Activated CD4-positive, alpha-beta T cell treated with anti-CD3 and anti-CD28 coated beads, Interleukin-2, Interleukin-4, amounts not matched to agents 100 ng/mL and 50 ng/mL, durations not matched to agents 16 hours and 8 hours (primary cell): Measurements from ENCODE around the gene CDC45.
A peak's percentile ranks its signal among the peaks of the same experiment; 100 is the strongest.
"Not testable (repeated sequence)": the region's sequence is repeated elsewhere in the genome, so short reads cannot be mapped to it uniquely, and the experiment has no call there.

ENCODE experiments used
- DNase-seq: peaks from one replicate; pipeline ENCODE4 v3.0.0-alpha.2; 2020; ENCODE audit warnings: low spot score

CDC45 gene, protein sequence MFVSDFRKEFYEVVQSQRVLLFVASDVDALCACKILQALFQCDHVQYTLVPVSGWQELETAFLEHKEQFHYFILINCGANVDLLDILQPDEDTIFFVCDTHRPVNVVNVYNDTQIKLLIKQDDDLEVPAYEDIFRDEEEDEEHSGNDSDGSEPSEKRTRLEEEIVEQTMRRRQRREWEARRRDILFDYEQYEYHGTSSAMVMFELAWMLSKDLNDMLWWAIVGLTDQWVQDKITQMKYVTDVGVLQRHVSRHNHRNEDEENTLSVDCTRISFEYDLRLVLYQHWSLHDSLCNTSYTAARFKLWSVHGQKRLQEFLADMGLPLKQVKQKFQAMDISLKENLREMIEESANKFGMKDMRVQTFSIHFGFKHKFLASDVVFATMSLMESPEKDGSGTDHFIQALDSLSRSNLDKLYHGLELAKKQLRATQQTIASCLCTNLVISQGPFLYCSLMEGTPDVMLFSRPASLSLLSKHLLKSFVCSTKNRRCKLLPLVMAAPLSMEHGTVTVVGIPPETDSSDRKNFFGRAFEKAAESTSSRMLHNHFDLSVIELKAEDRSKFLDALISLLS

DNA sequence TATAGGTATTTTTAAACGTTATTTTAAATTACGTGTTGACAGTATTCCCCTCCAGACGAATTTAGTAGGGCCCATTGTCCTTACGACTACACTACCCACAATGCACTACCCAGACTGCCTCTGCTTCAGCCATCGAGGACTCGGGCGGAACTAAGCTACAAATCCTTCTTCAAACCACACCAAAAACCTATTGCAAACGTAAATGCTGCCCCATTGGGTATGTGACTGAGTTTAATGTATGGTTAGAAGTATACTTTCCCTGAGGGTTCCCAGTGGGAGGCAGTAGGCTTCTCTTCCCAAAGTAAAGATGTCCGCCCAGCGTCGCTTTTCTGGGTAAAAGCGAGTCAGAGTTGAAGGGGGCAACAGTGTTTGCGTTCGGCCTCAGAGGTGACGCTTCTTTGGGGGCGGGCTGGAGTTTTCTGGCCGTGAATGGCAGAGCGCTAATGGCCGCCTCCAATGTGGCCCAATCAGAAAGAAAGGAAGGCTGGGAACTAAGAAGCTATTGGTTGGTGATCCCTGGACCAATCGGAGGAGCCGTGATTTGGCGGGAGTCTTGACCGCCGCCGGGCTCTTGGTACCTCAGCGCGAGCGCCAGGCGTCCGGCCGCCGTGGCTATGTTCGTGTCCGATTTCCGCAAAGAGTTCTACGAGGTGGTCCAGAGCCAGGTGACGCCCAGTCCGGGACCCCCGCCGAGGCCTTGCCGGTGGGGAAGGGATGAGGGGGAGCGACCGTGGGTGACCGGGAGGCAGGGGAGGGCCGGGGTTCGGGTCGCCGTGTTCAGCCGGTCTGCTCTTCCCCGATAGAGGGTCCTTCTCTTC lies at the start of gene CDC45:
CDC45 (plus strand) TSS at position 566 of the 818 bp plus-strand sequence; CDS start at position 615, 49 bp downstream.
- peak; percentile 98 for DNase-seq

DNA sequence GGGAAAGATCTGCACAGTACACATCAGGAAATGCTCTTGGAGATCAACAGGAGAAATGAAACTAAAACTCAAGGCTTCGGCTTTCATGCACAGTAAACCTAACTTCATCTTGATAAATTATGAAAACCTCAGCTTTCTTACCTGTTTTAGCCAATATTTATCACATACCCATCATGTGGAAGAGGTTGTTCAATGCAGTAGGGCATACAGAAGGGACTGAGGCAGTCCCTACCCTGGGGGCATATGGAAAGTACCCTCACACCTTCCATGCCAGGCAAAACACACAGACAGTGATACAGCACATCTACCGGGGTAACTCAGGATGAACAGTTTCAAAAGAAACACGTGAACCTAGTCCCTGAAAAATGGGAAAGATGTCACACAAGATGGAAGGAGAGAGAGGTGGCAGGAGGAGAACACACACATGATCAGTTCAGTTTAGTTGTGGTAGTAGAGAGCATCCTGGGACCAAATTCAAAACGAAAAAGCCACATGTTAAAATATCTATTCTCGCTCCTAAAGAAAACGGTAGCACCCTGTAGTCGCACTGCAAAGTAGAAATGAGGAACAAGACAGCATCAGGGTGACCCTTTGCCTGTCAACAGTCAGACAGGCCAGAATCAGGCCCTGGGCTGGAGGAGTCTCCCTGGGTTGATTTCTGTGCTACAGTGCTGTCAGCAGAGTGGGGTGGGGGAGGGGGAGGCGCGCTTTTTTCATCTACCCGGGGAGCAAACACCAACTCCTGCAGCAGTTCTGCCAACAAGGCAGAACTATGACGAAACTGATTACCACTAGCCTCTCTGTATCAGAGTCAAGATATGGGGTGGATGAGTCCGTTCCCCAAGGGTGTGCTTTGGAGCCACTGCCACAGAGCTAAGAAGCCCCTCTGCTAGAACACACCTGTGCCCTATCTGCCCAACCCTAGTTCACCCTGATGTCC lies 49.5 kb upstream of the CDC45 start:
- DNase-seq, result peak; percentile 47

DNA sequence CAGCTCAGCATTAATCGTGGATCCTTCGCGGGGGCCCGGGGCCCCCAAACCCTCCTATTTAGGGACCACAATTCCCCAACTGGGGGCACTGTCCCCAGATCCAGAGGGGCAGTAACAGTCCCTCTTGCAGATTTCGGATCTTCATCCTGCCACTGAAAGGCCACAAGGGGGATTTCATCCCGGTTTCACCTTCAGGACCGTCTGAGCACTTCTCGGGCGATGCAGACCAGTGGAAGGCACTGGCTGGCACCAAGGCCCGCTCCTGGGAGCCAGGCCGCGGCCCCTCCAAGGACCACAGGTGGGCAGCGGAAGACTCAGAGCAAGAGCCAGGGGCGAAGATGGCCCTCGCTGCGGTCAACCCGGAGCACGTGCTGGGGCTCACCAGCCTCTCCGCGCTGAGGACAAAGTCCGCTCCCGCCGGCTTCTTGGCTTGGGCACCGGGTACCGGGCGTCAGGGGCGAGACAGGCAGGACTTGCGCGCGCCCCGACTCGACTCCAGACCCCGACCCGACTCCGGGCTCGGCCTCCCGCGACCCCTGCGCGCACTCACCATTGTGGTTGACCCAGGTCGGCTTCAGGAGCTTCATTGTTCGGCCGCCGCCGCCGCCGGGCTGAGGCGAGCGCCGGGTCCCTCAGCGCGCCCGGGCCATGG lies 48.7 kb upstream of the CDC45 start:
- DNase-seq, result no peak

DNA sequence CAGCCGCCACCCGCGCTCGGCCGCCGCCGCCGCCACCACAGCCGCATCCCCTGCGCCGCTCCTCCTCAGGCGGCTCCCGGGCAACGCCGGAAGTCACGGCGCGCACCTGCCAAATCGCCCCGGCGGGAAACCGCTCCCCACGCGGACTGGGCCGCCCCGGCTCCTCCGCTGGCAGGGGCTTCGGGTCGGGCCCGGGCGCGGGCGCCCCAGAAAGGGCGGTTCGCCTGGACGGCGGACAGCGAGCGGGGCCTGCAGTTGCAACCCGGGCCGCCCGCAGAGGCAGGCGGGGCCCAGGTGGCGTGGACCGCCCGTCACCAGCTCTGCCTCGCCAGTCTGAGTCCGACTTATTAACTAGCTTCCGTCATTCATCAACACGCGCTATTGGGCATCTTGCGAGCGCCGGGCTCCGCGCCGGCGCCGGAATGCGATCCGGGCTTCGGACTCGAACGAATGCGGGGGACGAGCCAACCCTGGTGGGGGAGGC lies 48.0 kb upstream of the CDC45 start, which contains the start of gene HIRA:
HIRA (minus strand) TSS at position 85 of the 484 bp plus-strand sequence. CDS start 257 bp downstream, outside the sequence.
- DNase-seq, result peak; percentile 82

DNA sequence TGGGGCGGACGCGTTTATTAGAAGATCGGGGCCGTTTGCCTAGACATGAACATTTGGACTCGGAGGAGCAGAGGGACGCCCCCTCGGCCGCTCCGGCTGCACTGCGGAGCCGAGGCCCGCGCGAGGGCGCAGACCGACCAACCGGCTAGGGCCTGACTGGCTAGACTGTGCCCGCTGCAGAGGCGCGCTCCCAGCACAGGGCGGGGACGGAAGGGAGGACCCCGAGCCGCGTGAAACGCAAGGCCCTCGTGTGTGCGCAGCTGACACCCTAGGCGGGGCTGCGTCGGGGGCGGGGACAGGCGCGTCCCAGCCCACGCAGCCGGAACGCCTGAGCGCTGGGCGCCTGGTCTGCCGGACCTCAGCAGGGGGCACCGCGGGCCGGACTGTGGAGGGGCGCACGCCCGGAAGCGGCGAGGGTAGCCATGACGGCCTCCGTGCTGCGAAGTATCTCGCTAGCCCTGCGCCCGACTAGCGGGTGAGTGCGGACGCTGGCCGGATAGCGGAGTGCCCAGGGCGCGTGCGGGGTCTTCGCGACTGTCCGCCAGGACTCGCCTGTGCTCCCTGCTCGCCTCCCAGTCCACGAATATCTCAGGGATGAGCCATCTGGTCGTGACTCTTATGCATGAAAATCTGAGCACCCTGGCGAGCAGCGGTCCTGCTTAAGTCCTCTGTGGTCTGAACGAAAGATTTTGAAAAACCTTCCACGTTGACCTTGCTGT lies 47.4 kb upstream of the CDC45 start, which contains the start of gene MRPL40:
MRPL40 (plus strand) TSS at position 413 of the 719 bp plus-strand sequence; CDS start at position 423, 10 bp downstream.
- peak; percentile 95 for DNase-seq

DNA sequence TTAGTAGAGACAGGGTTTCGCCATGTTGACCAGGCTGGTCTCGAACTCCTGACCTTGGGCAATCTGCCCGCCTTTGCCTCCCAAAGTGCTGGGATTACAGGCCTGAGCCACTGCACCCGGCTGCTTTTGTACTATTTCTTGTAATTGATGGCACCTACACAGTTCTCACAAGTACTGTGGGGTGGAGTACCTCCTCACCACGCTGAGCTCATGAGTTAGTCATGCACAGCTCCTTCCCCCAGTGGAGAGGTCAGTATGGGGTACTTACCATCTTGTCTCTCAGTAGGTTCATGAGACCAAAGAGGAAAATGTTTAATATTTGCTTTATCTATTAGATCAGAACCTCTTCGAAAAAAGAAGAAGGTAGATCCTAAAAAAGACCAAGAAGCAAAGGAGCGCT lies 45.3 kb upstream of the CDC45 start:
- no peak for DNase-seq

DNA sequence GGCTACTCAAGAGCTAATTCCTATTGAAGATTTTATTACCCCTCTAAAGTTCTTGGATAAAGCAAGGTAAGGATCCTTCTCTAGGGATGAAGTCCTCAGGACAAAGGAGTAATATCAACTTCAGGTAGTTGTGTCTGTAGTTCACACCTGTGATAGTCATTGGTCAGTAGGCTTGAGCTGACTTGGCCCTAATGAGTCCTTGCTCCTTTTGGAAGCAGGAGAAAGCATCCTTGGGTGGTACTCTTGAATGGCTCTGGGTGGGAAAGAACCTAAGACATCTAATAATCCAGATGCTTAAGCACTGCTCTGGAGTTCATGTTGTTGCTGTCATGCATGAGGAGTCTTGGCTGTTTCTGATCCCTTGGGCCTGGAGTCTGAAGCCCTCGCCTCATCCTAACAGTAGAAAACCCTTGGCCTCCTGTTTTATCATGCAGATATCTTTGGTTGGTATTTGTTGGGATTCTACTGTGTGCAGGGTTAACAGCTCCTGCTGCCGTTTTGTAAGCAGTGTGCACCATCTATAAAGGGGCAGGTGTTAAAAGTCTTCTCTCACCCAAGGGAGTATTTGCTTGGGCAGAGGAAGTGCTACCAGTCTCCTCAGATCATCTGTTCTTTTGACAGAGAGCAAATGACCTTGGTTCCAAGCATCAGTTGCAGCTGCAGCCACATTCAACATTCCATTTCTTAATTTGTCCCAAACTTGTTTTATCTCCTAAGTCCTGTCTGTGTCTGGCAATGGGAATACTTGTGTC lies 44.7 kb upstream of the CDC45 start:
- no peak for DNase-seq

DNA sequence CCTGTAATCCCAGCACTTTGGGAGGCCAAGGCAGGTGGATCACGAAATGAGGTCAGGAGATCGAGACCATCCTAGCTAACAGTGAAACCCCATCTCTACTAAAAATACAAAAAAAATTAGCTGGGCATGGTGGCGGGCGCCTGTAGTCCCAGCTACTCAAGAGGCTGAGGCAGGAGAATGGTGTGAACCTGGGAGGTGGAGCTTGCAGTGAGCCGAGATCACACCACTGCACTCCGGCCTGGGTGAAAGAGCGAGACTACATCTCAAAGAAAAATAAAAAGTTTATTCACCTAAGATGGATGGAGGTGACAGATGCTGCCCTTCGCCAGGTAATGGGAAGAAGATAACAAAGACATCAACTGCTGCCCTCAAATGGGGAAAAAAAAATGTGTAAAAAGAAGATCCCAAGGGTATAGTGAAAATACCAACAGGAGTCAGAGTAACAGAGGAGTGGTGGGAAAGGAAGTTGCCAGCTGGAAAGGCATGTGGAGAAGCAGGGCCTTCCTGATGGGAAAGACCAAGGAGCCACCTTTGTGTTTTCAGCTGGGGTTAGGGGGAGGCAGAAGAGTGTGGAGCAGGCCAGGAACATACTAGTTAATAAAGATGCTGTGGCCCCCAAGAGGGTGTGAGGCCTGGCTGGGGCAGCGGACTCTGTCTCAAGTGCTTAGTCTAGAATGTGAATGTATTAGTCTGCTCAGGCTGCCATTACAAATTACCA lies 43.1 kb upstream of the CDC45 start:
- not testable (repeated sequence) for DNase-seq

DNA sequence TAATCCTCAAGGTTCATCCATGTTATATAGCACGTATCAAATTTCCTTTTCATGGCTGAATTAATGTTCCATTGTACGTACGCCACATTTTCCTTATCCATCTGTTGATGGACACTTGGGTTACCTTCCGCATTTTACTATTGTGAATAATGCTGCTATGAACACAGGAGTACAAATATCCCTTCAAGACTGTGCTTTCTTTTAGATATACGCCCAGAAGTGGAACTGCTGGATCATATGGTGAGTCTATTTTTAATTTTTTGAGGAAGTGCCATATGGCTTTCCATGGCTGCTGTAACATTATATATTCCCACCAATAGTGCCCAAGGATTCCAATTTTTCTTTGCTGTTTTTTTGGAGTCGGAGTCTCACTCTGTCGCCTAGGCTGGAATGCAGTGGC lies 41.4 kb upstream of the CDC45 start:
- no peak for DNase-seq

DNA sequence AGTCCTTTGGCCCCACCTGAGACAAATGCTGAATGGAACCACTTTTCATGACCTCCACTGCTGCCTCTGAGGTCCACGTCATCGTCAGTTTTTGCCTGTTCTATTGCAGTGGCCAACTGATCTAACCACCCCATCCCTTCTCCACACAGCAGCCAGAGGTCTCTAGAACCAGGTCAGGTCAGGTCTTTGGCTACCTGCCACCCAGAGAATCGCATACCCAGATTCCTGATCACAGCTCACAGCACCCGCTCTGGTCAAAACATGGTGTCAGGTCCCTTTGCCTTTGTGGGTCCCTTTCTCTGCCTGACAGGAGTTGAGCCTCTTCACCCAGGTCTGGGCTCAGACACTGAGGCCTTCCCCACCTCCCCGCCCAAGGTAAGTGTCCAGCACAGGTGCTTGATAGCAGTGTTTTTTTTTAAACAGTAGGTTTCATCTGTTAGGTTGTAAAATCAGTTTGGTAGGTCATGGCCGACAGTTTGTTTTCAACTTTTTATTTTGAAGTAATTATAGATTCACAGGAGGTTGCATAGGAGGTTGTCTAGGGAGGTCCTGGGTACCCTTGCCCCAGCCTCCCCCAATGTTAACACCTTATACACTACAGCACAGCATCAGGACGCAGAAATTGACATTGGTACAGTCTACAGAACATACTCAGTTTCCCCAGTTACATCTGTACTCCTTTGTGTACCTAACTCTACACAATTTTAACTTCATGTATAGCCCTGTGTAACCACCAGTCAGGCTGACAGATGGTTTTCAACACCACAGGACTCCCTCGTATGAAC lies 39.1 kb upstream of the CDC45 start:
- DNase-seq, result no peak

DNA sequence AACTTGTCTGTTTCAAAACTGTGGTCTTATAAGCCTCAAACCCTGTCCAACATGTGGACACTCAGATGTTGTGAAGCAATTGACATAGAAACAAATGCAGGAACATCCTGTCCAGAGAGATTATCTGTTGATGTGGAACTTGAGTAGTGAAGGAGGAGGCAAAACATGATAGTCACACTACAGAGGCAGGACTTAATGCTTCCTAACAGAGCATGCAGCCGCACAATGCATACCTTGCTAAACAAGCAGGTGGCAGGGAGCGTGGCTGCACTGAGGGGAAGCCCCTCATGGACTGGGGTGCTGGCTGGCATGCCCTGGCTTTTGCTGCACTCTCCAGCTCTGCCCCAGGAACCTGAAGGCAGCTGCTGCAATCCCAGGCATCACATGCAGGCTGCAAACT lies 37.6 kb upstream of the CDC45 start:
- DNase-seq, result no peak

DNA sequence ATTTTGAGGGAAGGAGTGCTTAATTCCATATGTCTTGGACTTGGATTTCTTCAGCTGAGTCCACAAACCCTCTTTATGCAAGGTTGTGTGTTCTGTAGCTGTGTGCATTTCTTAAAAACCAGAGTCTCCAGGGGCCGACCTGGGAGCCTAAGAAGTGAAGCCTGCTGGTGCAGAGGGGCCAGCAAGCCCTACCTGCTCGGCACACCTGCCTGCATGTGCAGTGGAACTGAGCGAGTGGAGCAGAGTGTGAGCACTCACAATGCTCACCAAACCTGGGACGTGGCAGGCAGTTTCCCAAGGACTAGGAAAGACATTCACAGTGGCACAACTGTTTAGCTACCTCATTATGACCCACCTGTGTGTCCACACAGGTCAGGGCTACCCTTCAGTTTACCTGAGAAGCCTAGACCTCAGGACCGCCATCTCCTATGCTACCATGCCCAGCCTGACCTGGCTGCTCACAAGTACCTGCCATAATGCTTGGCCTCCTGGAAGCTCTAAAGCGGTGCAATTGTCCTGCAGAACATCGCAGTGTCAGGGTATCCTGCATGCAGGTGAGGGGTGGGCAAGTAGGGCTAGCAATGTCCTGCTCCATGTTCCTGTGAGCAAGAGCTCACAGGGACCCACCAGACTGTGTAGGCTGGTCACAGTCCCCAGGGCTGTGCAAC lies 36.0 kb upstream of the CDC45 start:
- DNase-seq, result no peak

DNA sequence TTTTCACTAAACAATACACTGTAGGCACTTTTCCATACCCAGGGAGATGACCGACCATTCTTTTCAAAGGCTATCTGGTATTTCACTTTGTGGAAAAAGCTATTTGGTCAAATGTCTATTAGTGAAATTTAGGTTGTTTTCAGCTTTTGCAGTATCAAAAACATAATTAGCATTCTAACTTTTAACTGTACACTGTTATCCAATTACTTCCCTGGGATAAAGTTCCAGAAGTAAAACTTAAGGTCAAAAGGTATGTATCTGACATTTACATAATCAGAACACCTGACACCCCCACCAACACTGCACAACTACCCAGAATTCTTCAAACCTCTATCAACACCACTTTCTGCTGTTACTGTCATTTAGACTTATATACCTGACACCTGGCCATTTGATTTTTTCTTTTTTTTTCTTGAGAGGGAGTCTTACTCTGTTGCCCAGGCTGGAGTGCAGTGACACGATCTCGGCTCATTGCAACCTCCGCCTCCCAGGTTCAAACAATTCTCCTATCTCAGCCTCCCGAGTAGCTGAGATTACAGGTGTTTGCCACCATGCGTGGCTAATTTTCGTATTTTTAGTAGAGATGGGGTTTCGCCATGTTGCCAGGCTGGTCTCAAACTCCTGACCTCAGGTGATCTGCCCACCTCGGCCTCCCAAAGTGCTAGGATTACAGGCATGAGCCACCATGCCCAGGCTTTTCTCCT lies 34.3 kb upstream of the CDC45 start:
- DNase-seq, result not testable (repeated sequence)

DNA sequence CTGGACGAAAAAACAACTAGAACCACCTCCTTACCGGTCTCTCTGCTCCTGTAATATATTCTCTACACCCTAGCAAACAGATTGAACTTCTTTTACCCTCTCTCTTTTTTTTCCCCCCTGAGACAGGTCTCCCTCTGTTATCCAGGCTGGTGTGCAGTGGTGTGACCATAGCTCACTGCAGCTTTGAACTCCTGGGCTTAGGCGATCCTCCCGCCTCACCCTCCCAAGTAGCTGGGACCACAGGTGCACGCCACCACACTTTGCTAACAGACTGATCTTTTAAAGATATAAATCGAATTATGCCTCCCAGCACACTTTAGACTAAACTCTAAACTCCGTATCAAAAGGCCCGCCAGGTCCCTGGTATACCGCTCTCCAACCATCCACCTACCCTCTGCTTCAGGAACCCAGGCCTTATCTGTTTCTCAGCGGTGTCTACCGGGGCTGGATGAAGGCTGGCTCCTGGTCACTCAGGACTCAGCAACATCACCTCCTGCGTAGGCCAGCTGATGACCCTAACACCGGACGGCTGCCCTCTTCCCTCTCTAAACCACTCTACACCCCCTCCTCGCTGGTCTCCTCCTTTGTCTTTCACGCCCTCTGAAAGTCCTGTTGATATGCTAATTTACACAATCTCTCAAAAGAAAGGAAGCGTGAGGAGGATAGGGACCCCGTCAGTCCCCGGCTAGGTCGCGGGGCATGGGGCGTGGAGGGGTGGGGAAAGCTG lies 33.0 kb upstream of the CDC45 start:
- DNase-seq, result no peak

DNA sequence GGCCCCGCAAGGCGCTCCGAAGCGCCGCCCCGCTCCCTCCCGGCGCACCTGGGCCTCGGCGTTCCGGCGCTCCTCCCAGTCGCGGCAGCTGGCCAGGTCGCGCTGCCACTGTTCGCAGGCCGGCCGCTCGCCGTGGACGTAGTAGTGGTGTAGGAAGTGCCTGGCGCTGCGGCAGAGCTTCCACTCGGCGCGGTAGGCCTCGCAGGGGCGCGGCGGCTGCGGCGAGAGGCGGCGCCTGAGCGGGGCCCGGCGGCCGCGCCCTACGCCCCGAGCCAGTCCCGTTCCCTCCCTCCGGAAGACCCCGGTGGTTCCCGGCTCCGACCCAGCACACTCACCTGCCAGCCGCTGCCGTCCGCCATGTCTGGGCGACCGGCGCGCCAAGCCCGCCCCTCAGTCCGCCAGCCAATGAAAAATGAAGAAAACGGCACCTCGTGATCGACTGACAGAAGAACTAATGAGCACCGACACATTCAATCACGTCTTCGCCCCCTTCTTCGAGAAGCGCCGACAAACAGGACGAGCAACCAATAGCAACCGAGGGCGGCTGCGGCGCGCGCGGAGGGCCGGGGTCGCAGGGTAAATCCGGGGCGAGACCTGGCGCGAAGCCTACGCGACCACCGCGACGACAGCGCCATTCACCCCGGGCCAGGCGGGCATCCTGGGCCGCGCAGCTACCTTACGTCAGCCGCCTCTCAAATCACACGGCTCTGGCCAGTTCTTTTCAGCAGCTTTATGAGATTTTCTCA lies 32.2 kb upstream of the CDC45 start, which contains the start of gene C22orf39:
C22orf39 (minus strand) TSS at position 382 of the 746 bp plus-strand sequence; CDS start at position 359, 23 bp downstream.
- peak; percentile 95 for DNase-seq
